K562 (cell line): ENCODE results near the gene POLRMT. TPM values are rescaled to one million over a fixed set of nuclear protein-coding genes. Genes with fewer than 3 reads are reported as not detected.

Experiments
- ATAC-seq: fragments of 200-7000 bp; cut with Tn5 transposase; 3 replicates; pipeline ENCODE4 v1.9.1; 2020; ENCODE audit warnings: moderate library complexity
- BruUV-seq: library from RNA; stranded (reverse); fragments of 400-500 nt; replicated peaks from 2 replicates; lab custom pipeline; 2021; lab: Mats Ljungman, UMichigan
- CTCF ChIA-PET: fragments of 300-600 bp; formaldehyde crosslinking; extraction: SDS; loops from one replicate; lab custom pipeline; 2021; ENCODE audit warnings: low intra/inter-chr PET ratio; lab: Yijun Ruan, JAX
- POLR2A ChIA-PET: fragments of 300-600, 350-650 bp; sonication (Branson Sonifier 250); formaldehyde crosslinking; extraction: SDS; loops from one replicate; lab custom pipeline; 2021; ENCODE audit warnings: antibody characterized with exemption, inconsistent platforms; lab: Yijun Ruan, JAX
- DNase-seq, 4 experiments: peaks; one replicate each; pipeline versions ENCODE4 v3.0.0 to v3.0.0-alpha.2; 2011 to 2018; ENCODE audit warnings: low spot score in 3 of 4, mixed read lengths in 3 of 4; ENCODE audit errors: extremely low read depth in 1 of 4
- FAIRE-seq: peaks from 2 replicates; lab custom pipeline; 2011; peaks lifted over from hg19 to GRCh38; lab: Jason Lieb, UNC
- H2AFZ ChIP-seq: 2 replicates; pipeline ENCODE4 v1.6.0; 2011; ENCODE audit warnings: low read depth, low read length, control low read depth, inconsistent platforms
- H3K27ac ChIP-seq: fragments of 200-600 bp; 3 replicates; pipeline ENCODE4 v1.8.0; 2011; ENCODE audit warnings: low read depth, mild to moderate bottlenecking, control low read depth, inconsistent platforms, low read length, moderate library complexity, mixed read lengths; ENCODE audit errors: extremely low read depth
- H3K27me3 ChIP-seq, 2 experiments: fragments of 300-600 bp in 1 of 2; 2 replicates in 1 of 2; 3 replicates in 1 of 2; pipeline versions ENCODE4 v1.6.0 to v1.8.0; 2011; ENCODE audit warnings: inconsistent platforms in 2 of 2, low read length in 2 of 2, mild to moderate bottlenecking in 1 of 2, mixed read lengths in 1 of 2, moderate library complexity in 1 of 2; ENCODE audit not compliant: control insufficient read depth in 2 of 2, insufficient read depth in 2 of 2
- H3K36me3 ChIP-seq: fragments of 300-600 bp; 3 replicates; pipeline ENCODE4 v1.8.0; 2011; ENCODE audit warnings: mild to moderate bottlenecking, low read length, inconsistent platforms; ENCODE audit not compliant: control insufficient read depth, insufficient read depth
- H3K4me1 ChIP-seq, 2 experiments: fragments of 200-600 bp in 1 of 2; replicated peaks in 1 of 2; 2 replicates in 1 of 2; 3 replicates in 1 of 2; pipeline versions ENCODE4 v1.5.1 to v1.8.0; 2011; ENCODE audit warnings: inconsistent platforms in 2 of 2, low read length in 2 of 2, mild to moderate bottlenecking in 1 of 2, mixed read lengths in 1 of 2, moderate library complexity in 1 of 2; ENCODE audit not compliant: control insufficient read depth in 2 of 2, insufficient read depth in 2 of 2
- H3K4me2 ChIP-seq: 2 replicates; pipeline ENCODE4 v1.6.1; 2011; ENCODE audit warnings: low read length, control low read depth, inconsistent platforms, mixed read lengths; ENCODE audit not compliant: insufficient read depth
- H3K4me3 ChIP-seq: fragments of 200-600 bp; sonication (generic), shearing (Covaris generic); 2 replicates; pipeline ENCODE4 v1.5.1; 2016; ENCODE audit warnings: control low read depth, inconsistent platforms
- H3K79me2 ChIP-seq: fragments of 200-600 bp; 3 replicates; pipeline ENCODE4 v1.8.0; 2011; ENCODE audit warnings: low read length, inconsistent platforms; ENCODE audit not compliant: control insufficient read depth, insufficient read depth
- H3K9ac ChIP-seq, 2 experiments: 2 replicates each; pipeline versions ENCODE4 v1.6.0 to v1.6.1; 2011; ENCODE audit warnings: low read depth in 2 of 2, low read length in 2 of 2, control low read depth in 1 of 2, inconsistent platforms in 1 of 2, mild to moderate bottlenecking in 1 of 2, mixed read lengths in 1 of 2; ENCODE audit not compliant: insufficient read depth in 1 of 2
- H3K9me1 ChIP-seq: one replicate; pipeline ENCODE4 v1.6.0; 2011; ENCODE audit warnings: inconsistent platforms, mild to moderate bottlenecking, low read length, moderate library complexity; ENCODE audit not compliant: control insufficient read depth, insufficient read depth
- H3K9me3 ChIP-seq: replicated peaks from 2 replicates; pipeline ENCODE4 v1.5.1; 2011; ENCODE audit warnings: low read depth, low read length, inconsistent platforms; ENCODE audit not compliant: control insufficient read depth, insufficient read depth
- H4K20me1 ChIP-seq: replicated peaks from 2 replicates; pipeline ENCODE4 v1.6.1; 2011; ENCODE audit warnings: low read length, inconsistent platforms, mixed read lengths; ENCODE audit not compliant: control insufficient read depth, insufficient read depth
- ATF4 ChIP-seq: fragments of 450-650 bp; formaldehyde crosslinking; IDR thresholded peaks from 2 replicates; pipeline ENCODE4 v1.4.0; 2022; ENCODE audit warnings: mild to moderate bottlenecking, moderate library complexity
- EZH2 ChIP-seq: IDR thresholded peaks from 2 replicates; pipeline ENCODE4 v1.6.1; 2012; ENCODE audit warnings: low read depth, mild to moderate bottlenecking, inconsistent platforms, low read length, borderline replicate concordance
- FOXA1 ChIP-seq: fragments of 450-650 bp; IDR thresholded peaks from 2 replicates; pipeline ENCODE4 v1.6.1; 2016; ENCODE audit warnings: mild to moderate bottlenecking, borderline replicate concordance
- GTF2A2 ChIP-seq: IDR thresholded peaks from 2 replicates; pipeline ENCODE4 v1.6.1; 2016; ENCODE audit warnings: mild to moderate bottlenecking, missing genetic modification characterization, missing compliant biosample characterization
- HBP1 ChIP-seq: fragments of 450-650 bp; formaldehyde crosslinking; IDR thresholded peaks from 2 replicates; pipeline ENCODE4 v1.4.0; 2022; ENCODE audit warnings: missing genetic modification characterization
- SIX5 ChIP-seq, 2 experiments: IDR thresholded peaks; 2 replicates each; pipeline ENCODE4 v1.6.1; 2011; ENCODE audit warnings: low read length in 2 of 2, borderline replicate concordance in 1 of 2, low read depth in 1 of 2, mild to moderate bottlenecking in 1 of 2, moderate library complexity in 1 of 2; ENCODE audit not compliant: insufficient read depth in 1 of 2
- ZNF143 ChIP-seq: sonication (generic); formaldehyde crosslinking; IDR thresholded peaks from 2 replicates; pipeline ENCODE4 v1.9.0; 2022; ENCODE audit warnings: mild to moderate bottlenecking, missing genetic modification reagents
- ZNF280A ChIP-seq: fragments of 450-650 bp; IDR thresholded peaks from 2 replicates; pipeline ENCODE4 v1.6.1; 2018; ENCODE audit warnings: mild to moderate bottlenecking, low read depth; ENCODE audit not compliant: partially characterized antibody
- WGBS: fragments of 100-300 bp; shearing (Covaris generic); methylation state at CpG from one replicate; pipeline ENCODE4 v1.1.6; 2016; ENCODE audit warnings: low coverage, mixed read lengths; ENCODE audit not compliant: insufficient coverage; ENCODE audit errors: missing lambda C conversion rate; 5-methylcytosine and 5-hydroxymethylcytosine counted together
- in situ Hi-C: fragments of 300-500 bp; cut with MboI; formaldehyde crosslinking; loops from 4 replicates; pipeline ENCODE4 v1.15.0; 2018; ENCODE audit warnings: inconsistent platforms, mixed read lengths
- intact Hi-C: fragments of 100-400 bp; cut with micrococcal nuclease; formaldehyde crosslinking; loops from 2 replicates; pipeline ENCODE4 v1.14.2; 2022
- polyA plus RNA-seq, 8 experiments: library from polyadenylated mRNA; depleted of rRNA in 4 of 8; stranded (reverse) in 5 of 8; unstranded in 3 of 8; fragments of >200 nt; fragmentation: Nextera tagmentation in 2 of 8; fragmentation: Illumina TruSeq in 1 of 8; extraction: Ambion mirVana in 2 of 8; extraction: Trizol in 1 of 8; gene quantifications; 2 replicates each; pipeline versions ENCODE4 v1.2.1 to v1.2.3, GENCODE V29; 2011 to 2014; ENCODE audit warnings: inconsistent platforms in 1 of 8, missing spikeins in 1 of 8
- total RNA-seq, 7 experiments: library from RNA; depleted of rRNA in 6 of 7; stranded (reverse); fragments of >200 nt in 6 of 7; fragmentation: Illumina TruSeq in 2 of 7; extraction: Trizol in 2 of 7; gene quantifications; 2 replicates each; pipeline versions ENCODE4 v1.2.1 to v1.2.3, GENCODE V29; 2011 to 2021; ENCODE audit warnings: low replicate concordance in 1 of 7
- TF ChIP-seq, protein P1 (sequence below), 2 experiments: fragments of 250-450 bp in 1 of 2; fragments of 450-650 bp in 1 of 2; sonication (Bioruptor Pico) in 1 of 2; IDR thresholded peaks; 2 replicates each; pipeline versions ENCODE4 v1.6.1 to v1.8.0; 2016 to 2021; ENCODE audit warnings: mild to moderate bottlenecking in 2 of 2, moderate library complexity in 2 of 2, missing compliant biosample characterization in 1 of 2, missing genetic modification characterization in 1 of 2
- TF ChIP-seq, protein P2 (sequence below), 3 experiments: IDR thresholded peaks in 2 of 3; conservative IDR thresholded peaks in 1 of 3; 2 replicates each; pipeline ENCODE4 v1.5.1; 2011 to 2012; ENCODE audit warnings: low read length in 3 of 3, mild to moderate bottlenecking in 3 of 3, control low read depth in 2 of 3, improper control_type of control experiment in 1 of 3, inconsistent platforms in 1 of 3, low read depth in 1 of 3, mixed read lengths in 1 of 3, moderate library complexity in 1 of 3; ENCODE audit not compliant: insufficient read depth in 2 of 3

POLRMT gene
- total and polyA plus RNA-seq, 9 of the 15 experiments (the other 6 are each of a cell fraction or from before 2014, with no cell fraction given) = 30.3 to 144 (median 68.0) TPM

DNA sequence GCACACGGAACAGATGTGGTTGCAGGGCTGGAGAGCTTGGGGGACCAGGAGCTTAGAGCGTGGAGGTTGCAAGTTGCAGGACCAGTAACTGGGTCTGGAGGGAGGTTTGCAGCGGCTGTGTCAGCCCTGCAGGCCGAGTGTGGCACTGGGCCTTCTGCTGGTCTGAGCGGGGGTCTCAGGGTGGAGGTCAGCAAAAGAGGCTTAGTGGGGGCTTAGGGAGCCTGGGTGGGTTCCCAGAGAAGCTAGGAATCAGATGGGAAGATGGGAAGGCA, 49.4 kb downstream of the POLRMT start (continued):
- TF ChIP-seq HBP1 (CRISPR knock-in tag) = 0 out of 2 replicates have a peak, but pooled peaks have one; percentile 12
- TF ChIP-seq, all 486 proteins: peak for 17

DNA sequence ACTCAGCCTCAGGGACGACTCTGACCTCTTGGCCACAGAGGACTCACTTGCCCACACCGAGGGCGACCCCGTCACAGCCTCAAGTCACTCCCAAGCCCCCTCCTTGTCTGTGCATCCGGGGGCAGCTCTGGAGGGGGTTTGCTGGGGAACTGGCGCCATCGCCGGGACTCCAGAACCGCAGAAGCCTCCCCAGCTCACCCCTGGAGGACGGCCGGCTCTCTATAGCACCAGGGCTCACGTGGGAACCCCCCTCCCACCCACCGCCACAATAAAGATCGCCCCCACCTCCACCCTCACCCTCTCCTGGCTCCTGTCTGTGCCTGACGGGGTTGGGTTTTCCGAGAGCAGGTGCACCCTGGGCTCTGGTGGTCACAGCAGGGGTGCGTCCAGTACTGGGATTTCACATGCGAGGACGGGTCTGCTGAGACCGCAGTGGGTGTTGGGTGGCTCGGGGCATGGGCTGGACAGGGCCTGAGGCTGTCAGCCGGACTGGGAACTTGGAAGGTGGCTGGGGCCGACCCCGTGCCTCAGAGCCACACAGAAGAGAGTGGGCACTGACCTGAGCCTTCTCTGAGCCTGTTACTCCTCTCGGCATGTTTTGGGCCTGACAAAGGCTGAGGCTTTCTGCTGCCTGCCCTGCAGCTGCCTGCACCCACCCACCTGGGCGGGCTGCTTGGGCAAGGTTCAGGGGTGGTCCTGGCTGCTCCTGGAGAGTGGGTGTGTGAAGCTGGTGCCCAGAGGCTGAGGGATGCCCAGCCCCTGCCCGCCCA, 50.0 kb downstream of the POLRMT start:
- FAIRE-seq (no peak), DNase-seq (no peak), ATAC-seq (peak; percentile 32)
- WGBS = 83% methylated on average over 25 of the region's 27 CpGs
- ChIA-PET CTCF (interaction anchor here (1.1 kb wide), 1 partner anchor 151 kb away, joined by 4 read pairs; no protein-coding TSS in a partner anchor), POLR2A (interaction anchor here (0.6 to 3.1 kb wide), 6 partner anchors 9 to 255 kb away, joined by 3 to 41 read pairs (median 8); partner anchors contain the start of gene BSG)
- Histone ChIP-seq H3K4me3 (no peak overlapping the region), H4K20me1 (peaks cover 36% of the 10 kb centered on the region), H3K9me1 (no peaks in the 10 kb centered on the region), H2AFZ (no peak overlapping the region), H3K4me2 (no peak overlapping the region), H3K79me2 (peaks cover 22% of the 10 kb centered on the region), H3K4me1 (peaks cover 0 to 86% of the 10 kb centered on the region in 2 experiments; a peak in 2 of 5 replicates), H3K9ac (peak overlapping the region in 1 of 2 experiments; percentile 35; a peak in 2 of 4 replicates), H3K36me3 (peaks cover 47% of the 10 kb centered on the region; the same call in 1 of the 3 replicates), H3K9me3 (no peaks in the 10 kb centered on the region), H3K27ac (no peak overlapping the region), H3K27me3 (no peaks in the 10 kb centered on the region)
- intact Hi-C loops (loop anchor here (10.0 kb wide), 2 partner anchors 49 to 151 kb away; partner anchors contain the start of gene CDC34), in situ Hi-C loops (no loop called here)
- no TSS peak for BruUV-seq
- no peak for TF ChIP-seq SIX5 (IDR thresholded peaks at IDR 0.05; ENCODE audit: borderline replicate concordance in 1 of 2, insufficient read depth in 1 of 2, low read depth in 1 of 2, low read length in 2 of 2)
- 0 out of 2 replicates have a peak, but pooled peaks have one; percentile 4 for TF ChIP-seq ATF4 (CRISPR knock-in tag)
- TF ChIP-seq, protein P1, sequence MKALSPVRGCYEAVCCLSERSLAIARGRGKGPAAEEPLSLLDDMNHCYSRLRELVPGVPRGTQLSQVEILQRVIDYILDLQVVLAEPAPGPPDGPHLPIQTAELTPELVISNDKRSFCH (CRISPR knock-in tag; IDR thresholded peaks at IDR 0.05) = no peak
- TF ChIP-seq, protein P1 (tag; IDR thresholded peaks at IDR 0.05) = no peak
- TF ChIP-seq ZNF143 (CRISPR knock-in tag) = no peak
- TF ChIP-seq ZNF280A = no peak
- no peak for TF ChIP-seq FOXA1
- no peak for TF ChIP-seq EZH2
- no peak for TF ChIP-seq GTF2A2
- TF ChIP-seq, protein P2, sequence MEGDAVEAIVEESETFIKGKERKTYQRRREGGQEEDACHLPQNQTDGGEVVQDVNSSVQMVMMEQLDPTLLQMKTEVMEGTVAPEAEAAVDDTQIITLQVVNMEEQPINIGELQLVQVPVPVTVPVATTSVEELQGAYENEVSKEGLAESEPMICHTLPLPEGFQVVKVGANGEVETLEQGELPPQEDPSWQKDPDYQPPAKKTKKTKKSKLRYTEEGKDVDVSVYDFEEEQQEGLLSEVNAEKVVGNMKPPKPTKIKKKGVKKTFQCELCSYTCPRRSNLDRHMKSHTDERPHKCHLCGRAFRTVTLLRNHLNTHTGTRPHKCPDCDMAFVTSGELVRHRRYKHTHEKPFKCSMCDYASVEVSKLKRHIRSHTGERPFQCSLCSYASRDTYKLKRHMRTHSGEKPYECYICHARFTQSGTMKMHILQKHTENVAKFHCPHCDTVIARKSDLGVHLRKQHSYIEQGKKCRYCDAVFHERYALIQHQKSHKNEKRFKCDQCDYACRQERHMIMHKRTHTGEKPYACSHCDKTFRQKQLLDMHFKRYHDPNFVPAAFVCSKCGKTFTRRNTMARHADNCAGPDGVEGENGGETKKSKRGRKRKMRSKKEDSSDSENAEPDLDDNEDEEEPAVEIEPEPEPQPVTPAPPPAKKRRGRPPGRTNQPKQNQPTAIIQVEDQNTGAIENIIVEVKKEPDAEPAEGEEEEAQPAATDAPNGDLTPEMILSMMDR (IDR thresholded peaks at IDR 0.05 in 2 of 3, conservative IDR thresholded peaks at IDR 0.05 in 1 of 3; ENCODE audit: insufficient read depth in 2 of 3, low read depth in 1 of 3, low read length in 3 of 3) = no peak
